HCT116 (cell line): ENCODE measurements around the gene ACSS3. TPM values are rescaled to one million over a fixed set of nuclear protein-coding genes. Genes with fewer than 3 reads are reported as not detected.

ENCODE experiments used
- ATAC-seq: fragments of 200-7000 bp; cut with Tn5 transposase; 2 replicates; pipeline ENCODE4 v1.9.1; 2020; ENCODE audit warnings: mild to moderate bottlenecking, moderate library complexity
- BruUV-seq: library from RNA; stranded (reverse); fragments of 400-500 nt; replicated peaks from 2 replicates; lab custom pipeline; 2021; lab: Mats Ljungman, UMichigan
- CTCF ChIA-PET: fragments of 300-600 bp; sonication (Branson Sonifier 250); formaldehyde crosslinking; loops from one replicate; lab custom pipeline; 2021; ENCODE audit warnings: antibody characterized with exemption; lab: Charles Lee
- POLR2A ChIA-PET: fragments of 300-600, 350-600 bp; sonication (Branson Sonifier 250); formaldehyde crosslinking; loops from one replicate; lab custom pipeline; 2021; ENCODE audit warnings: antibody characterized with exemption; lab: Charles Lee
- RAD21 ChIA-PET, 2 experiments: fragments of 300-600 bp; sonication (Branson Sonifier 250); formaldehyde crosslinking; loops; one replicate each; lab custom pipeline; 2023; ENCODE audit warnings: low total read pairs in 2 of 2; ENCODE audit not compliant: uncharacterized antibody in 2 of 2, unreplicated experiment in 2 of 2, low non-redundant PET in 1 of 2; lab: Charles Lee
- DNase-seq: peaks from one replicate; pipeline ENCODE4 v3.0.0-alpha.2; 2010; ENCODE audit warnings: low read depth, low spot score
- H2AFZ ChIP-seq: fragments of 200-600 bp; shearing (Covaris generic), sonication (generic); 2 replicates; pipeline ENCODE4 v1.6.1; 2017; ENCODE audit warnings: low read depth, mixed run types, mixed read lengths, antibody characterized with exemption, low read length; ENCODE audit not compliant: poor library complexity, severe bottlenecking
- H3K27ac ChIP-seq: 2 replicates; pipeline ENCODE4 v1.5.1; 2012; ENCODE audit warnings: low read depth, low read length
- H3K27me3 ChIP-seq: fragments of 200-600 bp; sonication (generic); 2 replicates; pipeline ENCODE4 v1.6.1; 2016; ENCODE audit warnings: mixed run types, low read length, mixed read lengths; ENCODE audit not compliant: insufficient read depth
- H3K36me3 ChIP-seq, 2 experiments: fragments of 200-500 bp in 1 of 2; fragments of 200-600 bp in 1 of 2; sonication (Bioruptor generic) in 1 of 2; sonication (generic) in 1 of 2; 2 replicates each; pipeline versions ENCODE4 v1.5.1 to v1.6.1; 2014 to 2016; ENCODE audit warnings: low read length in 2 of 2, inconsistent platforms in 1 of 2, mixed read lengths in 1 of 2, mixed run types in 1 of 2; ENCODE audit not compliant: insufficient read depth in 2 of 2, control insufficient read depth in 1 of 2
- H3K4me1 ChIP-seq, 2 experiments: fragments of 200-600 bp in 1 of 2; sonication (generic) in 1 of 2; 2 replicates each; pipeline versions ENCODE4 v1.5.1 to v1.6.1; 2012 to 2017; ENCODE audit warnings: low read length in 2 of 2, inconsistent platforms in 1 of 2, mild to moderate bottlenecking in 1 of 2, mixed read lengths in 1 of 2, mixed run types in 1 of 2, moderate library complexity in 1 of 2; ENCODE audit not compliant: insufficient read depth in 2 of 2, control insufficient read depth in 1 of 2
- H3K4me2 ChIP-seq: fragments of 200-600 bp; sonication (generic); 2 replicates; pipeline ENCODE4 v1.6.1; 2017; ENCODE audit warnings: mixed run types, low read length, mixed read lengths
- H3K4me3 ChIP-seq, 2 experiments: fragments of 200-600 bp in 1 of 2; sonication (generic) in 1 of 2; replicated peaks in 1 of 2; 2 replicates each; pipeline ENCODE4 v1.5.1; 2011 to 2016; ENCODE audit warnings: low read length in 2 of 2, control low read depth in 1 of 2, low read depth in 1 of 2, mild to moderate bottlenecking in 1 of 2, mixed read lengths in 1 of 2, mixed run types in 1 of 2
- H3K79me2 ChIP-seq: fragments of 200-600 bp; sonication (generic); 2 replicates; pipeline ENCODE4 v1.6.1; 2017; ENCODE audit warnings: mild to moderate bottlenecking, mixed run types, low read length, moderate library complexity, mixed read lengths; ENCODE audit not compliant: insufficient read depth
- H3K9ac ChIP-seq: fragments of 200-600 bp; sonication (generic); 2 replicates; pipeline ENCODE4 v1.6.1; 2016; ENCODE audit warnings: low read length, mixed read lengths
- H3K9me2 ChIP-seq: fragments of 200-600 bp; sonication (generic), shearing (Covaris generic); 2 replicates; pipeline ENCODE4 v1.6.1; 2017; ENCODE audit warnings: mixed run types, mild to moderate bottlenecking, moderate library complexity; ENCODE audit not compliant: insufficient read depth
- H3K9me3 ChIP-seq, 2 experiments: fragments of 200-500 bp in 1 of 2; fragments of 200-600 bp in 1 of 2; sonication (Bioruptor generic) in 1 of 2; sonication (generic) in 1 of 2; 2 replicates each; pipeline ENCODE4 v1.6.1; 2014 to 2017; ENCODE audit warnings: low read length in 2 of 2, mixed read lengths in 2 of 2, inconsistent platforms in 1 of 2, low read depth in 1 of 2, mild to moderate bottlenecking in 1 of 2, mixed run types in 1 of 2, moderate library complexity in 1 of 2; ENCODE audit not compliant: control insufficient read depth in 1 of 2, insufficient read depth in 1 of 2
- H4K20me1 ChIP-seq: fragments of 200-600 bp; sonication (generic), shearing (Covaris generic); 2 replicates; pipeline ENCODE4 v1.6.1; 2017; ENCODE audit warnings: mixed run types, mild to moderate bottlenecking, moderate library complexity; ENCODE audit not compliant: insufficient read depth
- CEBPB ChIP-seq: IDR thresholded peaks from 2 replicates; pipeline ENCODE4 v1.6.1; 2012; ENCODE audit warnings: low read depth
- EZH2 ChIP-seq: fragments of 200-600 bp; sonication (generic); IDR thresholded peaks from 2 replicates; pipeline ENCODE4 v1.6.1; 2017; ENCODE audit warnings: antibody characterized with exemption, mixed run types
- EZH2phosphoT487 ChIP-seq: fragments of 200-600 bp; IDR thresholded peaks from 2 replicates; pipeline ENCODE4 v1.6.1; 2018; ENCODE audit warnings: antibody characterized with exemption, borderline replicate concordance
- FOSL1 ChIP-seq: IDR thresholded peaks from 2 replicates; pipeline ENCODE4 v1.6.1; 2012; ENCODE audit warnings: low read depth
- POLR2A ChIP-seq: IDR thresholded peaks from 2 replicates; pipeline ENCODE4 v1.7.0; 2011; ENCODE audit warnings: borderline replicate concordance; ENCODE audit not compliant: insufficient read depth, insufficient read length; ENCODE audit errors: extremely low read depth
- RAD21 ChIP-seq: IDR thresholded peaks from 2 replicates; pipeline ENCODE4 v1.6.1; 2012; ENCODE audit warnings: low read depth, mild to moderate bottlenecking
- SIN3A ChIP-seq: IDR thresholded peaks from 2 replicates; pipeline ENCODE4 v1.6.1; 2012; ENCODE audit warnings: low read depth
- SRF ChIP-seq: IDR thresholded peaks from 2 replicates; pipeline ENCODE4 v1.6.1; 2012; ENCODE audit warnings: low read depth
- ZFX ChIP-seq: fragments of 450-650 bp; IDR thresholded peaks from 2 replicates; pipeline ENCODE4 v1.6.1; 2017
- ZNF274 ChIP-seq: fragments of 200-500 bp; sonication (Bioruptor generic); IDR thresholded peaks from 2 replicates; pipeline ENCODE4 v1.6.1; 2014; ENCODE audit warnings: mild to moderate bottlenecking, low read depth, low read length, inconsistent platforms
- intact Hi-C: fragments of 100-400 bp; cut with micrococcal nuclease; formaldehyde crosslinking; loops from 2 replicates; pipeline ENCODE4 v1.10.0; 2022
- total RNA-seq: library from RNA; stranded (reverse); gene quantifications from one replicate; pipeline ENCODE4 v1.2.1, GENCODE V29; 2021; ENCODE audit not compliant: unreplicated experiment
- TF ChIP-seq, protein P1 (sequence below): IDR thresholded peaks from 2 replicates; pipeline ENCODE4 v1.6.1; 2012

The ACSS3 gene
- total RNA-seq, 1 experiment from 2014 or later: 0.30 TPM

DNA sequence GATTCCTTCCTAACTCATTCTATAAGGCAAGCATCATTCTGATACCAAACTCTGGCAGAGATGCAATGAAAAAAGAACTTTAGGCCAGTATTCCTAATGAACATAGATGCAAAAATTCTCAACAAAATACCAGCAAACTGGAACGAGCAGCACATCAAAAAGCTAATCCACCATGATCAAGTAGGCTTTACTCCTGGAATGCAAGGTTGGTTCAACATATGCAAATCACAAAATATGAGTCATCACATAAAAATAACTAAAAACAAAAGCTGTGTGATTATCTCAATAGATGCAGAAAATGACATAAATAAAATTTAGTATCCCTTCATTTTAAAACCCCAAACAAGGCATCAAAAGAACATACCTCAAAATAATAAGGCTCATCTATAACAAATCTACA is 98.9 kb downstream of the ACSS3 start (continued):
- TF ChIP-seq, protein P1, sequence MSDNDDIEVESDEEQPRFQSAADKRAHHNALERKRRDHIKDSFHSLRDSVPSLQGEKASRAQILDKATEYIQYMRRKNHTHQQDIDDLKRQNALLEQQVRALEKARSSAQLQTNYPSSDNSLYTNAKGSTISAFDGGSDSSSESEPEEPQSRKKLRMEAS: no peak
- no peak for TF ChIP-seq SIN3A
- TF ChIP-seq RAD21: no peak
- no peak for TF ChIP-seq POLR2A
- TF ChIP-seq FOSL1: no peak
- no peak for TF ChIP-seq CEBPB
- TF ChIP-seq SRF: no peak
- TF ChIP-seq ZFX: no peak
- TF ChIP-seq ZNF274: no peak
- TF ChIP-seq, all 23 proteins: peak for 0

DNA sequence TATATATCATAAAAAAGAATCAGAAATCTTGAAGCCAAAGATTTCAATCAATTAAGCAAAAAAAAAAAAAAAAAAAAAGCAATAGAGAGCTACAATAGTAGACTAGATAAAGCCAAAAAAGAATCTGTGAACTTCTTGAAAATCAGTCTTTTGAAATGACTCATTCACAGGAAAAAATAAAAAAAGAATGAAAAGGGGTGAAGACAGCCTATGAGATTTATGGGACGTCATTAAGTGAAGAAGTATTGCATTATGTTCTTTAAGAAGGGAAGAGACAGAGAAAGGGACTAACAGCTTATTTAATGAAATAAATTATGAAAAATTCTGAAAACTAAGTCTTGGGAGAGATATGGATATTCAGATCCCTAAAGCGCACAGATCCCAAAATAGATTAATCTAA is 103.8 kb downstream of the ACSS3 start:
- Histone ChIP-seq H2AFZ (no peak overlapping the region), H3K4me2 (no peak overlapping the region), H3K27me3 (no peaks in the 10 kb centered on the region), H3K36me3 (no peaks in the 10 kb centered on the region), H3K9me3 (no peaks in the 10 kb centered on the region), H3K4me1 (no peaks in the 10 kb centered on the region), H3K27ac (no peak overlapping the region), H3K9ac (no peak overlapping the region), H4K20me1 (no peaks in the 10 kb centered on the region), H3K9me2 (no peaks in the 10 kb centered on the region), H3K79me2 (no peaks in the 10 kb centered on the region), H3K4me3 (no peak overlapping the region)
- POLR2A ChIA-PET: no interaction called here
- no TSS peak for BruUV-seq
- intact Hi-C loops: loop anchor here (10.0 kb wide), 1 partner anchor 403 kb away; no protein-coding TSS in a partner anchor
- RAD21 ChIA-PET: no interaction called here
- TF ChIP-seq CEBPB: no peak
- TF ChIP-seq, all 23 proteins: peak for 0
- DNase-seq (no peak), ATAC-seq (no peak)
- CTCF ChIA-PET: no interaction called here

DNA sequence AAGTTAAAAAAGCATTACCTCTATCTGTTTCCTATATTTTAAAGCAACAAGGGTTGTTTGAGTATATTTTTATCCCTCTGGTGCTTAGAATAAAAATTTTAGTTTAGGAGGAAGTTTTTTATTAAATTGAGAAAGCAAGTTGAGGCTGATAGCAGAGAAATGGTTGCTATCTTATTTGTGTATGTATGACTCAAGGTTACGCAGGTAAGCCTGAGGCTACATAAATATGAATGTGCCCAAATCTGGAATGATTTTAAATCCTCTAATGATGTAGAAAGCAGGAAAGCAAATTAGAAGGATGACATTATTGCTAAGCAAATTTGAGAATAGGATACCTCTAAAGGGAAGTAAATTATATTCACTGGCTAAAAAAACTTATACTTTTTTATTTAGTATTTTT is 109.8 kb downstream of the ACSS3 start:
- H3K4me3 ChIP-seq: no peak overlapping the region
- H3K9me2 ChIP-seq: no peaks in the 10 kb centered on the region
- ChIA-PET POLR2A (no interaction called here), RAD21 (no interaction called here), CTCF (no interaction called here)
- intact Hi-C loops: loop anchor here (10.0 kb wide), 1 partner anchor 397 kb away; no protein-coding TSS in a partner anchor
- DNase-seq (no peak), ATAC-seq (no peak)
- no peak overlapping the region for H3K9ac ChIP-seq
- no peaks in the 10 kb centered on the region for H3K79me2 ChIP-seq
- no peaks in the 10 kb centered on the region for H3K9me3 ChIP-seq
- H3K27ac ChIP-seq: no peak overlapping the region
- no peaks in the 10 kb centered on the region for H3K4me1 ChIP-seq
- H3K36me3 ChIP-seq: no peaks in the 10 kb centered on the region
- H3K27me3 ChIP-seq: no peaks in the 10 kb centered on the region
- no peak overlapping the region for H2AFZ ChIP-seq
- no peak overlapping the region for H3K4me2 ChIP-seq
- no peaks in the 10 kb centered on the region for H4K20me1 ChIP-seq
- TF ChIP-seq ZNF274 (no peak), EZH2 (no peak), EZH2phosphoT487 (no peak), FOSL1 (no peak)
- no TSS peak for BruUV-seq
